Activated CD4-positive, CD25-positive, alpha-beta regulatory T cell treated with anti-CD3 and anti-CD28 coated beads, Interleukin-2, amount 50 U/mL, for 24 hours (primary cell): ENCODE results near the gene DRD2.

ENCODE experiments used
- ATAC-seq, 2 donors: fragments of 150-1000 bp; cut with Tn5 transposase; one replicate each; pipeline ENCODE4 v1.10.0; 2021; ENCODE audit warnings: mild to moderate bottlenecking in 1 of 2, moderate library complexity in 1 of 2

Gene DRD2

GRCh38 chr11:113397821-113398220, 77.4 kb downstream of the DRD2 start:
- ATAC-seq: no peak

- ATAC-seq: no peak
These were observed 78.0 kb downstream of the DRD2 start for GRCh38 chr11:113397212-113397611.

GRCh38 chr11:113396690-113397089, 78.5 kb downstream of the DRD2 start:
- ATAC-seq: no peak

DNA sequence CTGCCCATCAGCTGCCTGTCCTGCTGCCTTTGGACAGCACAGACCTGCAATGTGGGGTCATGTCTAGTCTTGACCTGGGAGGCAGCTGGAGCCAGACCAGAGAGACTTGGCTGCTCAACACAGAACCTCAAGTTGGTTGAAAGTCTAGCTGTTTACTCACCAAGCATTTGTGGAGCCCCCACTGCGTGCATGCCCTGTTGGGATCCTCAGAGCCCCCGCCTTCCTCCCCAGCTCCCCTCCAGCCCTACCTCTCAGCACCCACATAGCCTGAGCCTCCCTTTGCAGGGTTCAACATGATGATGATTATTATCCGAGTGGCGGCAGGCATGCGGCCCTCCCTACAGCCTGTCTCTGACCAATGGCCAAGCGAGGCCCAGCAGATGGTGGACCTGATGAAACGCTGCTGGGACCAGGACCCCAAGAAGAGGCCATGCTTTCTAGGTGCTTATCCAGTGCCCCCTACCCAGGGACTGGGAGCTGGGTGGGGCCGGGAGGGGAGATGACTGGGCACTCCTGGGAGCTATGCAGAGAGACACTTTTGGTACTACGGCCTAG, 79.3 kb downstream of the DRD2 start:
- ATAC-seq: no peak

DNA sequence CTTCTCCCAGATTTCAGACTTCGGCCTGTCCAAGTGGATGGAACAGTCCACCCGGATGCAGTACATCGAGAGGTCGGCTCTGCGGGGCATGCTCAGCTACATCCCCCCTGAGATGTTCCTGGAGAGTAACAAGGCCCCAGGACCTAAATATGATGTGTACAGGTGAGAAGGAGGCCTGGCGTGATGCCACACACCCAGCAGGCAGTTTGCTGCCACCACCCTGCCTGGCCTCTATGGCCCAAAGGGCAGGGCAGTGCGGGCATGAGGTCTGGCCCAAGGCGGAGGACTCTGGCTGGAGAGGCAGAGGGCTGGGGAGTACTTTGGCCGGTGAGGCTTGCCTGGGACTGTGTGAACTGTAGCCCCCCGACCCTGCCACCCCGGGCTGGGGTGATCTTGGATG, 80.3 kb downstream of the DRD2 start:
- ATAC-seq: no peak

DNA sequence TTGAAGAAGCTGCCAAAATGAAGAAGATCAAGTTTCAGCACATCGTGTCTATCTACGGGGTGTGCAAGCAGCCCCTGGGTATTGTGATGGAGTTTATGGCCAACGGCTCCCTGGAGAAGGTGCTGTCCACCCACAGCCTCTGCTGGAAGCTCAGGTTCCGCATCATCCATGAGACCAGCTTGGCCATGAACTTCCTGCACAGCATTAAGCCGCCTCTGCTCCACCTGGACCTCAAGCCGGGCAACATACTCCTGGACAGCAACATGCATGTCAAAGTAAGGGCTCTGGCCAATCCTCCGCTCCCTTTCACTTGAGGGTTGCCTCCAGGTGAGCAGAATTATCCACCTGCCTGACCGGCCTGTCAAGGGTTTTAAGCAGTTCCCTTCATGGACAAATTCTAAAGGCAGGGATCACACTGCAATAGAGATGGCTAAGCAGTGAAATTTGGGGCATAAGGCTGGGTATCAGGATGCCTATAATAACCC, 81.7 kb downstream of the DRD2 start:
- no peak for ATAC-seq

DNA sequence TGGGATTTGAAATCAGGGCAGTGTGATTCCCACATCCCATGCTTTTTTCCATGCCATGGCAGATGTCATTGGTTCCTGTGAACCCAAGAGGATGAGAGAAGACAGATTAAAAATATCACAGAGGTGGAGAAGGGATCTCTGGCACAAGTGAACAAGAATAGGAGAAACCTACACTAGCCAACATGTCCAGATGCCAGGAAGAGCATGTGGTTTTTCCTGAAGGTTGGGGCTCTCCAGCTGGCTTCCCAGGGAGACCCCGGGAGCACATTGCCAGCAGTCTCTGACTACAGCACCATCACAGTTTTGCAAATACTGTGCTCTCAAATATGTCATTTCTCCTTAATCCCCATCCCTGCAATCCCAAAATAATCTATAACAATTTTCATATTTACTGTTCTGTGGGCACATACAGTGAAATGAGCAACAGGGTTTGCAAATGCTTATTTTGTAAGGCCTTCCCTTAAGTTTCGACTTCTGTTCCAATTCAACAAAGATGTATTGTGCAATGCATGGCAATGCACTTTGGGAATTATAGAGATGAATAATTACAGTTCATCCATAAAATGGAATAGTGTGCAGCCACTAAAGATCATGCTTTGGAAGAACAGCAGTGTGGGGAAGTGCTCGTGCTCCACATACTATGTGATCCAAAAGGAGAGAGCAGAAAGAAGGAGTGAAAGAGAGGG, 82.8 kb downstream of the DRD2 start:
- ATAC-seq: no peak

- ATAC-seq: no peak
These were observed 85.9 kb downstream of the DRD2 start for GRCh38 chr11:113389272-113389671.

GRCh38 chr11:113387605-113388211, 87.5 kb downstream of the DRD2 start, which contains the start of gene ANKK1:
TSS of gene ANKK1 (plus strand) at chr11:113387779. CDS start at chr11:113387885, 106 bp downstream.
- no peak for ATAC-seq

DNA sequence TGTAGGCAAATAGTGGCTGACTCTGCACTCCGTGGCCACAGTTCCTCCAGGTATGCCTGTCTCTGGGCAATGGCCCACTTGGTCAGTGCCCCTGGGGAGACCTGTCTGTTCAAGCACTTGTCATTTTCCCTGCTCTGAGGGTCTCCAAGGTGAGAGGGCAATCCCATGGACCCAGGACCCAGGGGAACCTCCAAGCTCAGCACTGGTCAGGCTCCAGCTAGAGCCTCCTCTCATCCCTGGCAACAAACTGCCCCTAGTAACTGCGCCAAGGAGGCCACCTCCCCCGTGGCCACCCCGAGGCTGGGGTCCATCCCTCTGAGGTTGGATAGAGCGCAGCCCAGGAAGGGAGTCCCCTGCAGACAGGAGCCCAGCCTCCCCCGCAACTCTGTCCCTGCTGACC, 88.3 kb downstream of the DRD2 start:
- ATAC-seq: no peak

DNA sequence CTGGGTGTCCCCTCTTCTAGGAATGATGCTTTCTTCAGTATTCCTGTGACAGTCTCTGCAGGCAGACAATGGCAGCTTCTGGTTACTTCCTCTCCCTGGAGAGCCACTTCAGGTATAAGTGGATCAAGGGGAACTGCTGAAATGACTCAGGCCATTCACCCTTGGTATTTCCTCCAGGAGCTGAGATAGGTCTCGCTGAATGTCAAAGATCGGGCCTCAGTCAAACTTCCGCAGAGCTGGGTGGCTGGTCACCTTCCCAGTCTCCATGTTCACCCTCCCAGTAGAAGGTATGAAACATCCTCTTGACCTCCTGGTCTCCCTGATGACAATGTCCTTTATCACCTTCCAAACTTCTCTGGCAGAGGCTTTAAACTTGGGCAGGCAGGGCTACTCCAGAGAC, 89.4 kb downstream of the DRD2 start:
- ATAC-seq: no peak

DNA sequence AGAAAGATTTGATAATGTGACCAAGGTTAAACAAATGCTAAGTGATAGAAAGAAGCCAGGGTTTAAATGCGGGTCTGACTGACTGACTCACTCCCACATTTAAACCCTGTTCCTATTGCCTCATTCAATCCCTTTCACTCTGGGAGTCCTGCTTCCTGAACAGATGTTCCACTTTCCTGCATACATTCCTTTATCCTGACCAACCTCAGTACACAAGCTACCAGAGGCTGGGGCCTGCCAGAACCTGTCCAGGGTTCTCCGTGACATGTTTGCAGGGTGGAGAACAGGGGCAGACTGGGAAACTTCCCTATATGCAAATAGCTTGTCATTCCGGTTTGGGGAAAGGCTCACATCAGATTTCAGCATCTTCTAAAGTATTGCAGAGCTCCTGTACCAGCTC, 90.6 kb downstream of the DRD2 start:
- no peak for ATAC-seq

DNA sequence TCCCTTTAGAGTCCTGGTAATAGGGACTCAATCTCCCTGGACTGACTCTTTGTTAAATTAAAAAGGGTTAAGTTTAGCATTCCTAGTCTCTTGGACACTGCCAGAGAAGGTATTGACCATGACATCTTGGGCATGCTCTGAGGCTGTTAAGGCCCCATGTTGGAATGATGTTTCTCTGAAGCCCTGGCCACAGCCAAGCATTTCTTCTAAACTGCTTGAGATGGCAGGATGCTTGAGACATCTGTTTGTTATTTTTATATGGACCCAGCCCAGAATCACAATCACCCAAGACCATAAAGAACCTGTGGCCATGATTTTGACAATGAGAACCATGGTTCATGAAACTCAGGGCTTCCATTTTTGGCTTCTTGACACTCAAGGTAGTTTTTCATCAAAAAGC, 93.1 kb downstream of the DRD2 start:
- no peak for ATAC-seq

DNA sequence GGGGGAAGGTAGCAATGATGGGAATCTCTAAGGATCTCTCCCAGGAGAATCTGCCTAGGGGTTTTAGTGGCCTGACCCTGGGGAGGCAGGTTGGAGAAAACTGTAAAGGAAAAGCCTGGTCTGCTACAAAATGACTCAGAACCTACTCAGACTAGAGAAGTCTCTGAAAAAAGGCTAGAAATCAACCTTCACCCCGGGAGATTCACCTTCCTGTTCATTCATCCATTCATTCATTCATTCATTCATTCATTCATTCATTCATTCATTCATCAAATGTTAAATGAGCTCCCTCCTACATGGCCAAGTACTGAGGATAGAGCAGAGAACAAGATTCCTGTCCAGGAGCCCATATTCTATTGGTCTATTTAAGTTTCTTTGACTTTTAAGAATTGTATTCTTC, 96.5 kb downstream of the DRD2 start:
- ATAC-seq: no peak

GRCh38 chr11:113377681-113378412, 97.4 kb downstream of the DRD2 start:
- ATAC-seq: no peak

DNA sequence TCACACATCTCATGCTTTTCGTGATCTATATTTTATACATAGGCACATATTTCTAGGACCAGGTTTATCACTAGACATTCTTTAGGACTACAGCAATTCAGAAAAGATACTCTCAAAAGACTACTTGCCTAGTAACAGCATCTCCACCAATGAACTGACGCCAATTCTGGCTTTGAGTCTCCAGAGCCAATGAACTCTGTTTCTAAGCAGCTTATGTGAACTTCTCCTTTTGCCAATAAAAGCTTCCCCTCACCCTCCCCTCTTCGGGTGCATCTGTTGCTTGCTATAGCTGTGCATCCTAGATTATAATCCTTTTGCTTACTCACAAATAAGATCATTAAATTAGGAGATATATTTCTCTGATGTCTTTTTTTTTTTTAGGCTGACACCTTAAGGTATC, 99.0 kb downstream of the DRD2 start:
- no peak for ATAC-seq

DNA sequence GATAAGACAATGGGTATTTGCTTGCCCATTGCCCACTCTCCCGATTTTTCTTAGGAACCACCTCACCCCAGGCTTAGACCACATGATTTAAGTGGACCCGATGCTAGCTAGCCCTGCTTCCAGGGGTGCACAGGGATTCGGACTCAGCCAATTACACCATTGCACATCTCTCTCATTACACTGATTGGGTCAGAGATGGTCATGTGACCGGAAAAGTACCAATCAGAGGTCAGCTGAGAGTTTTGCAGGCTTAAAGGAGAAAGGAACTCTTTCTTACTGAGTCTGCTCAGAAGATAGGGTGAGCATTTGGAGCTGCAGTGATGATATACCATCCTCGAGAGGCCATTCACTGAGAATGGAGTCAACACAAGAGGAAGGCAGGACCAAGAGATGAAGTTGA, 99.8 kb downstream of the DRD2 start:
- ATAC-seq: no peak

DNA sequence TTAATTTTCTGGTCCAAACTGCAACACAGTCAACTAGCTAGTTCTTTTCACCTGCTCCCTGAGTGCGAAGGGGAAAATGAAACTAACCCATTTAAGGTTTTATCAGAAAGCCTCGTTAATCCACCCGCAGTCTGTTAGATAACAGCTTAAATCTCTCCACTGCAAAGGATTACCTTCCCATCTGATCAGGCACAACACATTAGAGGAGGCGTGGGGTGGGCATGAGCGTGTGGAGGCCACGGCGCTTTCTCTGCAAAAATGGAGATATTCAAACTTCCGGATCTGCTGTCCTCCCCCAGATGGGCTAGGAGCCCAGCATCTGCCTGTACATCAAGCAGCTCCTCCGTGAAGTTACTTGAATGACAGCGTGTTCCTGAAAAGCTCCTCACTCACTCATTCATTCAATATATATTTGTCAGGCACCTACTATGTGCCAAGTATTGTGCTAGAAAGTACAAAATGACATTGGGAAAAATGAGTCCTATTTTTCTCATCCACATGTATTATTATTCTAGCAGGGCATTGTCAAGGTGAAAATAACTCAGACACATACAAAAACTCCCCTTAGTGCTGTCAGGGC, 101.1 kb downstream of the DRD2 start:
- no peak for ATAC-seq

- ATAC-seq: no peak
These were observed 101.9 kb downstream of the DRD2 start for GRCh38 chr11:113373306-113373705.

DNA sequence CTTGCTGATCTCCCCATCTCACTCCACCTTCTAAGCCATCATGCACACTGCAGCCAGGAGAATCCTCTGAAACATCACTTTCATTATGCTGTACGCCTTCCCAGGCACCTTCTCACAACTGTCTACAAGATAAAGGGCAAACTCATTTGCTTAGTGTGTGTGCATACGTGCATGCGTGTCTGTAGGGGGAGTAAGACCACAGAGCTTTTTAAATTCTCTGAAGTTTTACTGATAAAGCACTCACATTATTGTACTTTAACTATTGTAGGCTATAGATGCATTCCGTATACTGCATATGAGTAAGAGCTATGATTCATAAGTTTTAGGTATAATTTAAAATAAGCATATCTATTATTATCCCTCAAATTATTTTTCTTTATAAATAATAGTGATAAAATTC, 102.9 kb downstream of the DRD2 start:
- no peak for ATAC-seq

GRCh38 chr11:113370634-113371033, 104.6 kb downstream of the DRD2 start:
- no peak for ATAC-seq

GRCh38 chr11:113369411-113369810, 105.8 kb downstream of the DRD2 start:
- no peak for ATAC-seq

GRCh38 chr11:113365895-113366294, 109.3 kb downstream of the DRD2 start:
- no peak for ATAC-seq
